ENCODE measurements around the gene RSPH1. TPM values are rescaled to one million over a fixed set of nuclear protein-coding genes. Genes with fewer than 3 reads are reported as not detected.
"Not testable (repeated sequence)": the region's sequence is repeated elsewhere in the genome, so short reads cannot be mapped to it uniquely, and the experiment has no call there.

The RSPH1 gene
- total RNA-seq, 1 donor from 2014 or later = 0.24 TPM

DNA sequence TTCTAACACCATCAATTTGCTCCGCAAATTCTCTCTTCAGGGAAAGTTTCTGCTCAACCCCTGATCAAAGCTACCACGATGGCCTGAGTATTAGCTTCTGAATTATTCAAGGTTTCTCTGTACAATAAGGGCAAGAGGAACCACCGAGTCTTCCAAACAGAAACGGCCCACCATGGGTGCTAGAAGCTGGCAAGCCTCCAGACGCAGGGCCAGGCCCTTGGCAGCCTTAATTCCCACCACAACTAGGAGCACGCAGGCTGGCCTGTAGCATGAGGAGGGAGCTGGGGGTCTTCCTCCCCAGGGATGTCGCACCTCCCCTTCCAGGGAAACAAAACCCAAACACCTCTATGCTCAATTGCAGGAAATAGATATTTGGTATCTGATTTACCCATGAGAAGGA is 11.1 kb downstream of the RSPH1 start:
- no peak for ATAC-seq

GRCh38 chr21:42481169-42481568 is 14.9 kb downstream of the RSPH1 start:
- no peak for ATAC-seq

- no peak for ATAC-seq
Observed at GRCh38 chr21:42480736-42481135, 15.3 kb downstream of the RSPH1 start.

DNA sequence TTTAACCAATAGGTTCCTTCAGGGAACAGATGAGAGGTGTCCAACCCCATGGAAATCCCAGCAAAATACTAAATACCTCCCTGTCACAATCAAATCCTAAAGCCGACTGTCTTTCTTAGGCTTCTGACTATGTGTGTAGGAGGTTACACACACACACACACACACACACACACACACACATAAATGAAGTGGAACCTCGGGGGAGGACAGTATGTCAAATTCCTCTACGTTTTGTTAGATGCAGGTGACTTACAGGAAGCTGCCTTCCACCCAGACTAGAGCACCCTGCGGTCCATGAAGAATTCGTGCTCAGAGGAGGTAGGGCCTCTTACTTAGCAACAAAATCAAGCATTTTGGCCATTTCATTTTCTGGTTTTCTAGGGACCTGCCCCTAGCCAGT is 16.4 kb downstream of the RSPH1 start:
- ATAC-seq = no peak

- no peak for ATAC-seq
Observed at GRCh38 chr21:42478504-42478903, 17.5 kb downstream of the RSPH1 start.

GRCh38 chr21:42476388-42477331 is 19.4 kb downstream of the RSPH1 start:
- ATAC-seq = no peak

DNA sequence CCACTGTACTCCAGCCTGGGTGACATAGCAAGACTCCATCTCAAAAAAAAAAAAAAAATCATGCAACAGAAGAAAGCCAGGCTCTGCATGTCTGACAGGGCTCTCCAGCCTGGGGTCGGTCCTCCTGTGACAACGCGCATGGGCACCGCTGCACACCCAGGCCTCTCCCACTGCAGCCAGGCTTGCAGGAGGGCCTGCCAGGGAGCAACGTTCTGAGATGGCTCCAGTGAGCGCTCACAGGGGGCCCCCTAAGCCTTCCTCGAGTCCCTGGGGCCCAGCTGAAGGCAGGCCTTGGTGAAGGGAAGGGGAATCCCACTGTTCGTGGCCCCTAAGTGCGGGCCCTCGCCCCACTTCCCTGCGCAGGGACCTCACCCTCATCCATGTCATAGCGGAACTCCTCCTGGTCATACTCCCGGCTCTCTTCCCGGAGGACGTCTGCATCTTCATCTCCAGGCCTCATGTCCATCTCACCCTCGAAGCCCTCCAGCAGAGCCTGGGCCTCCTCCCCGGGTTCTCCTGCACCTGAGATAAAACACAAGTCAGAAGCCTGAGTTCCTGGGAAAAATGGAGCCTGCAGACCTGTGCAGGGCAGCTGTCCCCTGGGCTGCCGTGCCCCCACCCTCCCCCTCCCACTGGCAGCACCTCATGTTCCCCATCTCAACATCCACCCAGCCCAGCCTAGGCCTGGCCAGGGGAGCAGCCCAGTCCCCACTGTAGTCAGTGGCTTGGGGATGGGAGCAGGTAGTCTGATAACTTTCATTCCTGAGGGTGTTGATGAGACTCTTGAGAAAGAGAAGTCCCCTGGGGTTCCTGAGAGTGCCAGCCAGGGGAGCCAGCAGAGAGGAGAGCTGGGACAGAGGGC is 20.3 kb downstream of the RSPH1 start:
- no peak for ATAC-seq

- no peak for ATAC-seq
Observed at GRCh38 chr21:42475036-42475435, 21.0 kb downstream of the RSPH1 start.

DNA sequence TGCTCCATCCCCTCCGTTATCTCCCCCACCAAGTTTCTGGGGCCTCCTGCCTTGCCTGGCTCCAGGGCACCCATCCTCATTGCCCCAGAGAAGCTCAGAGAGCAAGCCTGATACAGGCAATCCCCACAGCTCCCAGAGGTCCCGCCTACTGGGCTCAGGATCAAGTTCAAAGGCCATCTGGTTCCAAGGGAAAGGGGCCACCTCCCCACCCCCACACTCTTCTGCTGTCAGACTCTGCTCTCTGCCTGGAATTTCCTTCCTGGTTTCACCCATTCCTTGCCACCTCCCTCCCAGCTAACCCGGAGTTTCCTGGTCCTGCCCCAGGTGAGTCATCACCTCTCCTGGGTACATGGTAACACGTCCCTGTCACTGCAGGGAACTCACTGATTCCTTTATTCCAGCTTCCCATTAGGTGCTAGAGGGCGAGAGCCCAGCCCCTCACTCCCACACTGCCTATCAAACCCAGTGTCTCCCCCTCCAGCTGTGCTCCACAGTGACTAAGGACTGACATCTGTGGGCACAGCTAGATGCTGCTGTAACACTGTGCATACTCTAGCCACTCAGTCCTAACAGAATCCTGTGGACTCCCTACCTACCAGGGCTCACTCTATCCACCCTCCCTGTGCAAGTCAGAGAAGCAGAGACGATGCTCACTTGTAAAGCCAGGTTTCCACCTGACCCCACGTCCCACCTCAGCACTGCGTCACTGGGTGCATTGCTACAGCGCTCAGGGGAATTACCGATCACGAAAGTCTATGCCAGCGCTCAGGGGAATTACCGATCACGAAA is 21.8 kb downstream of the RSPH1 start:
- ATAC-seq = peak; percentile 93

DNA sequence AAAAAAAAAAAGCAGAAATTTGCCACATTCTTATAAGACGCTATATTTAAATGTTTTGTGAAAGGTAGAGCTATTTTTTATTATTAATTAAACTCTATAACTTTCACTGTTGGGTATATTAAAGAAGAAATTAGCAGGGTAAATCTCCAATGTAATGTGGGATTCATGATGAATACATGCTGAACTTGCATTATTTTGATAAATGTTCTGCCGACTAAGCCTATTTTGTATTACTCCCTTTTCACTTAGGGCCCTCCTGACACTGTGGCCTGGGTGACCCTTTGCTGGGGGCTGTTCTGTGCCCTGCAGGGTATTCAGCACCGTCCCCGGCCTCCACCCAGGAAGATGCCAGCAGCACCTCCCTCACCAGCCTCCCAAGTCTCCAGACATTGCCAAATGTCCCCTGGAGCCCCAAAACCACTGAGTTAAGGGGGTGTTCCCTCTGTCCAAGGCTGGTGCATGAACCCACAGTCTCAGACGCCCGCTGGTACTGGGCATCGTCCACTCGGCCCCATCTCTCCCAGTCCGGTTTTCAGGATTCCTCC is 22.5 kb downstream of the RSPH1 start:
- no peak for ATAC-seq

GRCh38 chr21:42472521-42472920 is 23.5 kb downstream of the RSPH1 start:
- ATAC-seq = no peak

DNA sequence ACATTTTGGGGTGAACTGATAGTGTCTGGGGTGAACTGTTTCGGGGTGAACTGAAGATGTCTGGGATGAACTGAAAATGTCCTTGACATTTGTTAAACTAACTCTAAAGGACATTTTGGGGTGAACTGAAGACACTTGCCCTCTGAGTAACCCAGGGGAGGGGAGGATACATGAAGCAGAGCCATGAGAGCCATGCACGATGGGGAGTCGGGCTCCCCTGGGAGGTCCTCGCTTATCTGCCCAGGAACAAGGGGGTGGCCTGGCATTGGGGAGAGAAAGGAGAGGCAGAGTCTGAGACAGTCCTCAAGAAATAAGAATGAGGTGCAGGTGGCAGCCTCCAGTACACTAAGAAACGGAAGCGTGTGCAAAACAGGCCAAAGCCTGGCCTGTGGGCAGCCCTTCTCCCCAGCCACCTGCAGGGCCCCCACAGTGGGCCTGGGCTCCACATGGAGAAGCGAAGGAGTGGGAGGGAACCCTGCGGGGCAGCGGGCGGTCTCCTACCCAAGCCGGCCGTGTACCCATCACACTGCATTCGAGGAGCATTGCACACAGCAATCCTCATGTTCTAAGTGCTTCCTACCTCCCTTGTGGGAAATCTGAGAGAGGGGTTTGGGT is 24.2 kb downstream of the RSPH1 start:
- ATAC-seq = no peak

GRCh38 chr21:42471206-42471605 is 24.8 kb downstream of the RSPH1 start:
- ATAC-seq = no peak

GRCh38 chr21:42469726-42470125 is 26.3 kb downstream of the RSPH1 start:
- not testable (repeated sequence) for ATAC-seq

DNA sequence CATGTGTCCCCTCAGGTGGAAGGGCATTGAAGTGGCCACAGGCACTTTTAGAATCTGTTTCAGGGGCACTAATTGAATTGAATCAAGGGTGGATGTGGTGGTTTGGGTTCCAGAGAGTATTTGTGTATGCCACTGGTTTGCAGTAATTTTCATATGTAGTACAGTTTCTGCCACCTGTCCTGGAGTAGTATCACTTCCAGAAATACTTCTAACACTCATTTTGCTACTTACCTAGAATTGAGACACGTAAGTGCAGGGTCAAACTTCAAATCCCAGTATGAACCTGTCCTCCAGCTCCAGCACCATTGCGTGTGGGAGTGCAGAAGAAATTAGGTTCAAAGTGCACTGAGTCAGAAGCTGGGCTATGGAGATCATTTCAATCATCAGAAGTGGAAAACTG is 26.8 kb downstream of the RSPH1 start:
- no peak for ATAC-seq

- ATAC-seq = peak; percentile 12
Observed at GRCh38 chr21:42468491-42469131, 27.4 kb downstream of the RSPH1 start.

DNA sequence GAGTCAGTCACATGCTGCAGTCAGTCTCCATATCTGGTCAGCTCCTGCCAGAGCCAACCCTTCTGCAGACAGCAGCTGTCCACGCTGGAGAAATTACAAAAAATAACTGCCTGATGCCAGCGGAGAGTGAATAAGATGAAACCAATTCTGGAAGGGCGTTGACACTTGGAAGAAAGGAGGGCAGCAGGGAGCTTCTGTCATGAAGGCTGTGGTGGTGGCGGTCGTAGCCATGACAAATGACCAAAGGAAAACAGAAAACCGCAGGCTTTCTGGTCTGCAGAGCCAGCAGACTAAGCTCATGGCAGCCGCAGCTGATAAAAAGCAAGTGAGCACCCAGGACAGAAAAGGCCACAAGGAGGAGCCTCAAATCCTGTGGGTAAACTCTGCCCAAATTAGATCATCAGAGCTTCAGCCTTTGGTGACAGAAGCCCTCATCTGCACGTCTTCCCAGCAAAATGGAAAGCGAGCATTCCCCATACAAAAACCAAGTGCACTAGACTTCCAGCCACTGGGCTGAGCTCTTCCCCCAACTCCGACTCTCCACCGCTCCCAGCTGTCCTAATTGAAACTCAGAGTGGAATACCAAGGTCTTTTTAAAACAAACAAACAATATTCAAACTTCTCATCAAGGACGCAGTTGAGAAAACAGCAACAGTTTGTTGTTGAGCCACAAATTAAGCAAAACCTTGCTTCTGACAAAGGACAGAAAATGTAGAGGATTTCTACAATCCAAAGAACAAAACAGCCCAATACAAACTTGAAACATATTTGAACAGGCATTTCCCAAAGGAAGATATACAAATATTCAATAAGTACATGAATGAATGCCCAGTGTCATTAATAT is 28.7 kb downstream of the RSPH1 start:
- ATAC-seq = no peak

DNA sequence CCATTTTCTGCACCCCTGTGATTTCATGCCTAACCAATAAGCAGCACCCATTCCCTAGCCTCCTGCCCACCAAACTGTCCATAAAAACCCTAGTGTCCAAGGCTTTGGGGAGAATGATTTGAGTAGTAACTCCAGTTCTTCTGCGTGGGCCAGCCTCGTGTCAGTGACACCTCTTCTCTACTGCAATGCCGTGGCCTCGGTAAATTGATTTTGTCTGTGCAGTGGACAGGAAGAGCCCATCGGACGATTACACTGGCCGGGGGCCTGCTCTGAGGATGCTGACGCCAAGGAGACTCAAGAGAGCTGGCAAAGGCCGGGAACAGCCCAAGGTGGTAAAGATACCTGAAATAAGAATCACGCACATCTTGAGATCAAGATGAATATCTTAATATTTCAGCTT is 29.3 kb downstream of the RSPH1 start:
- ATAC-seq = no peak

- ATAC-seq = no peak
Observed at GRCh38 chr21:42465803-42466127, 30.3 kb downstream of the RSPH1 start.

DNA sequence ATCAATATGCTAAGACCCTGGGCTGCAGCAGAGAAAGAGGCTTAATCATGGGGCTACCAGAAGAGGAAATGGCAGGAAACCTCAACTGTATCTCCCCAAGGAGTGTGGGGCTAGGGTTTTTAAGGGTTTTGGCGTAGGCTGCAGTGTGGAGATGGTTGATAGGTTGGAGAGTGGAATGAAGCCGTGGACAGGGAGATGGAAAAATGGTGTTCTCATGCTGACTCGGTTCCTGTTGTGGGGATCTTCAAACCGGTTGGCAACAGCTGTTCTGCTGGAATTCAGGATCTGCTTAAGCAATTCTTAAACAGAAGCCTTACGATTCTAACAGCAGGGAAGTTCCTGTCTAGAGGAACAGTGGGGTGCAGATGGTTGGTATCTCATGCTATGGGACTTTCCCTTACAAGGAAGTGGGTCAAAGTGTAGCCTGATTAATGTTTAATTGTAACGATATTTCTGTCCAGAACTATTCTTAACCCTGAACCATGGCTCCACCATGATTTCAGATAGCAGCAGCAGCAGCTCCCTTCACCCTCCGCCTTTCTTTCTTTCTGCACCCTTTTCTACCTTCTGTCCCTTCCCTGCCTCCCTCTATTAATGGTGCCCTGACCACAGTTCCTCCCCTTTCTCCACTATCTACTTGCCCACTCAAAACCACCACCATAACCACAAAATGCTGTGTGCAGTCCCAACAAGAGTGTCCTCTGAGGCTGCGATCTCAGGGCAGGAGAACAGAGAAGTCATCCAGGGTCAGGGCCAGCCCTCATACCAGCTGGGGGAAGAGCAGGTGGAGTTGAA is 30.8 kb downstream of the RSPH1 start:
- no peak for ATAC-seq

Data from esophagus mucosa (tissue), 1 donor.